ENCODE data around the gene OR5T2. TPM values are rescaled to one million over a fixed set of nuclear protein-coding genes. Genes with fewer than 3 reads are reported as not detected.

Gene OR5T2
- total and polyA plus RNA-seq, 7 donors = not detected

GRCh38 chr11:56188602-56189001 lies 45.5 kb downstream of the OR5T2 start:
- TF ChIP-seq POLR2AphosphoS5 (IDR thresholded peaks at IDR 0.05) (no peak), EP300 (IDR thresholded peaks at IDR 0.05) (no peak)
- intact Hi-C loops (cut with DNase I) = no loop called here
- Histone ChIP-seq H3K27me3 (no peaks in the 10 kb centered on the region), H3K36me3 (no peaks in the 10 kb centered on the region), H3K27ac (no peak overlapping the region), H3K9me3 (no peaks in the 10 kb centered on the region), H3K4me1 (no peaks in the 10 kb centered on the region), H3K4me3 (no peak overlapping the region)
- DNase-seq = no peak
- 93 to 96% methylated on average over 3 of the region's 3 CpGs for WGBS, 2 donors

- H3K4me1 ChIP-seq = no peaks in the 10 kb centered on the region
- TF ChIP-seq EP300 (IDR thresholded peaks at IDR 0.05) (no peak), POLR2A (IDR thresholded peaks at IDR 0.05) (no peak), POLR2AphosphoS5 (IDR thresholded peaks at IDR 0.05) (no peak), CTCF (IDR thresholded peaks at IDR 0.05) (no peak)
- H3K27ac ChIP-seq = no peak overlapping the region
- no peaks in the 10 kb centered on the region for H3K36me3 ChIP-seq
- peaks cover 2 to 5% (median 3%) of the 10 kb centered on the region in 4 donors for H3K9me3 ChIP-seq
- no peaks in the 10 kb centered on the region for H3K27me3 ChIP-seq
- intact Hi-C loops (cut with DNase I) = no loop called here
- DNase-seq = no peak
- no peak overlapping the region for H3K4me3 ChIP-seq
These were observed 50.6 kb downstream of the OR5T2 start for GRCh38 chr11:56183459-56183858.

Other genes starting within 250 kb of the OR5T2 start
- gene OR5F1, start 239.6 kb downstream of the OR5T2 start, total RNA-seq = not detected
- gene OR5F1, start 239.6 kb downstream of the OR5T2 start, polyA plus RNA-seq = not detected
- not detected for gene OR5AS1, start 206.6 kb downstream of the OR5T2 start, total RNA-seq
- not detected for gene OR5AS1, start 206.6 kb downstream of the OR5T2 start, polyA plus RNA-seq
- not detected for gene OR8I2, start 140.9 kb downstream of the OR5T2 start, total RNA-seq
- gene OR8I2, start 140.9 kb downstream of the OR5T2 start, polyA plus RNA-seq = not detected
- not detected for gene OR8H2, start 130.6 kb downstream of the OR5T2 start, total RNA-seq
- not detected for gene OR8H2, start 130.6 kb downstream of the OR5T2 start, polyA plus RNA-seq
- not detected for gene OR8H3, start 111.9 kb downstream of the OR5T2 start, total RNA-seq
- gene OR8H3, start 111.9 kb downstream of the OR5T2 start, polyA plus RNA-seq = not detected
- not detected for gene OR8J3, start 94.1 kb downstream of the OR5T2 start, total RNA-seq
- not detected for gene OR8J3, start 94.1 kb downstream of the OR5T2 start, polyA plus RNA-seq
- not detected for gene OR8K5, start 73.9 kb downstream of the OR5T2 start, total RNA-seq
- not detected for gene OR8K5, start 73.9 kb downstream of the OR5T2 start, polyA plus RNA-seq
- gene OR5J2, start 57.6 kb downstream of the OR5T2 start, total RNA-seq = not detected
- gene OR5J2, start 57.6 kb downstream of the OR5T2 start, polyA plus RNA-seq = not detected
- not detected for gene OR5T3, start 18.0 kb upstream of the OR5T2 start, total RNA-seq
- not detected for gene OR5T3, start 18.0 kb upstream of the OR5T2 start, polyA plus RNA-seq
- gene OR5T1, start 39.9 kb upstream of the OR5T2 start, total RNA-seq = not detected
- gene OR5T1, start 39.9 kb upstream of the OR5T2 start, polyA plus RNA-seq = not detected
- gene OR8H1, start 58.0 kb upstream of the OR5T2 start, total RNA-seq = not detected
- not detected for gene OR8H1, start 58.0 kb upstream of the OR5T2 start, polyA plus RNA-seq
- not detected for gene OR8K3, start 80.9 kb upstream of the OR5T2 start, total RNA-seq
- not detected for gene OR8K3, start 80.9 kb upstream of the OR5T2 start, polyA plus RNA-seq
- not detected for gene OR8K1, start 111.8 kb upstream of the OR5T2 start, total RNA-seq
- not detected for gene OR8K1, start 111.8 kb upstream of the OR5T2 start, polyA plus RNA-seq
- not detected for gene OR8J1, start 120.0 kb upstream of the OR5T2 start, total RNA-seq
- not detected for gene OR8J1, start 120.0 kb upstream of the OR5T2 start, polyA plus RNA-seq
- gene OR8U1, start 141.4 kb upstream of the OR5T2 start, total RNA-seq = not detected
- not detected for gene OR8U1, start 141.4 kb upstream of the OR5T2 start, polyA plus RNA-seq
- gene OR5AL1, start 178.4 kb upstream of the OR5T2 start, total RNA-seq = not detected
- gene OR5AL1, start 178.4 kb upstream of the OR5T2 start, polyA plus RNA-seq = not detected
- not detected for gene OR5M3, start 239.1 kb upstream of the OR5T2 start, total RNA-seq
- not detected for gene OR5M3, start 239.1 kb upstream of the OR5T2 start, polyA plus RNA-seq

Data from sigmoid colon (tissue), 7 donors.